Ectodermal cell (in vitro differentiated cells): ENCODE results near the gene KRT7.

Experiments
- H3K27ac ChIP-seq: 2 replicates; pipeline ENCODE4 v1.7.0; 2013; ENCODE audit warnings: mild to moderate bottlenecking, low read depth, low read length; ENCODE audit not compliant: insufficient read depth, poor library complexity, severe bottlenecking
- H3K27me3 ChIP-seq: 2 replicates; pipeline ENCODE4 v1.7.0; 2013; ENCODE audit warnings: mild to moderate bottlenecking, low read length; ENCODE audit not compliant: insufficient read depth, control insufficient read depth, poor library complexity, severe bottlenecking
- H3K36me3 ChIP-seq: one replicate; pipeline ENCODE4 v1.7.0; 2013; ENCODE audit warnings: low read length; ENCODE audit not compliant: control insufficient read depth, insufficient read depth
- H3K4me1 ChIP-seq: one replicate; pipeline ENCODE4 v1.7.0; 2013; ENCODE audit warnings: low read length; ENCODE audit not compliant: control insufficient read depth, insufficient read depth
- H3K4me3 ChIP-seq: 2 replicates; pipeline ENCODE4 v1.7.0; 2013; ENCODE audit warnings: low read depth, low read length, control low read depth; ENCODE audit not compliant: insufficient read depth
- H3K9me3 ChIP-seq: 2 replicates; pipeline ENCODE4 v1.7.0; 2013; ENCODE audit warnings: mild to moderate bottlenecking, low read length, moderate library complexity; ENCODE audit not compliant: control insufficient read depth
- WGBS, 2 experiments: methylation state at CpG; one replicate each; pipeline ENCODE4 v1.1.7; 2013; ENCODE audit warnings: missing lambda C conversion rate in 2 of 2; 5-methylcytosine and 5-hydroxymethylcytosine counted together

The KRT7 gene

DNA sequence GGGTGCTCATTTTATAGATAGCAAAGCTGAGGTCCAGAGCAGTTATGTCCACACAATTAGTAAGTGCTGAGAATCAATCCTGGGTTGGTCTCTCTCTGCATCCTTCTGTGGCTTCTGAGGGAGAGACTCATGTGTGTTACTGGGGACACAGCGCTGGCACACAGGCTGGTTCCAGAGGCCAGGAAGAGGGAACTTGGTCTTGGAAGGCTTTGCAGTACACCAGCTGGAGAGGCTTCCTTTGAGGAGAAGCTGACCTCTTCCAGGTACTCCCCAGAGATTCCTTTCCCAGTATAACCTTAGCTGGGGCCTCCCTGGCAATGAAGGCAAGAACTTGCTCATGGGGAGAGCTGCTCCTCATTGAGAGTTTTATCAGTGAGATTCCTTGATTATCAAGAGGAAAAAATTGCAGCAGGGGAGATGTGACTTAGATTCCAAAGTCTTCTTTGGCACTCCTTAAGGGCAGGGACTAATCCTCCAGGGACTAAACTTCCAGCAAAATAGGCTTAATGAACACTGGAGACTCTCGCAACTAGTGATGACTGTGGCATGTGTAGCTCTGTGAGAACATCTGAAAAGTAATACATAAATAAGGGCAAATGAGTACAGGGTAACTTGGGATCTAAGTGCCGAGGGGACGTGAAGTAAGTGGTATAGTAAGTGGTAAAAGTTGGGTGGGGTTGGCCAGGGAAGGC, 27.3 kb upstream of the KRT7 start:
- Histone ChIP-seq H3K4me1 (peaks cover 5% of the 10 kb centered on the region), H3K4me3 (no peak overlapping the region), H3K27me3 (no peaks in the 10 kb centered on the region), H3K36me3 (no peaks in the 10 kb centered on the region), H3K9me3 (no peaks in the 10 kb centered on the region), H3K27ac (no peak overlapping the region)
- WGBS, 2 experiments, result 95 to 97% methylated on average over 4 of the region's 4 CpGs

DNA sequence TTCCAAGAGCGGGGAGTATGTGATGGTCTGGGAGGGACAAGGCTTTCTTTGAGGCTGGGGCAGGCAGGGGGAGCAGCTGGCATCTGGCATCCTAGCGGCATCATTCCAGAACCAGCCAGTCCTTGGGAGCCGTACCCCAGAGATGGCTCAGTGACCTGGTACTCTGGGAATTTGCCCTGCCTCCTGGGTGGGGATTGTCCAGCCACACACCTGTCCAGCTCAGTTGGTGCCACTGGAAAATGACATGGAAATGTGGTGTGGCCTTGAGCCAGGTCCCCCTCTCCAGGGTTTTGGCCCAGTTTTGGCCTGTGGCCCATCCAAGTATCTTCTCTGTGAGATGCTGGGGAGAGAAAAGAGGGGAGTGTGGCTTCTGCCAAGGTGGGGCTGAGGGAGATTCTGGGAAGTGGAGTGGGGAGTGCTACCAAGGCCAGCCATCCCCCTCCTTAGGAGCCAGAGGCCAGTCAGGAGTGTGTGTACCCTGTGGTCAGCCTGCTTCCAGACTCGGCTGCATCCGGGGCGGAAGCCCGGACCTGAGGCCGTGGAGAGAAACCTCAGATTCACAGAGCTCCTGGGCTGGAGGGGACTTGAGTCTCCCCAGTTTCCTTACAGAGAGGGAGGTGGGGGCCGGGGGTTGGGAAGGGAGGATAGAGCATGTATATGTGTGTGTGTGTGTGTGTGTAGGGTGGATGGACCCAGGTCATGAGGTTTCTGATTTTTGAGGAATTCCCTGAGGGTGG, 26.6 kb upstream of the KRT7 start:
- no peaks in the 10 kb centered on the region for H3K9me3 ChIP-seq
- no peak overlapping the region for H3K27ac ChIP-seq
- no peak overlapping the region for H3K4me3 ChIP-seq
- no peaks in the 10 kb centered on the region for H3K4me1 ChIP-seq
- H3K27me3 ChIP-seq, result no peaks in the 10 kb centered on the region
- H3K36me3 ChIP-seq, result no peaks in the 10 kb centered on the region
- WGBS, 2 experiments, result 92 to 93% methylated on average over 9 of the region's 9 CpGs

DNA sequence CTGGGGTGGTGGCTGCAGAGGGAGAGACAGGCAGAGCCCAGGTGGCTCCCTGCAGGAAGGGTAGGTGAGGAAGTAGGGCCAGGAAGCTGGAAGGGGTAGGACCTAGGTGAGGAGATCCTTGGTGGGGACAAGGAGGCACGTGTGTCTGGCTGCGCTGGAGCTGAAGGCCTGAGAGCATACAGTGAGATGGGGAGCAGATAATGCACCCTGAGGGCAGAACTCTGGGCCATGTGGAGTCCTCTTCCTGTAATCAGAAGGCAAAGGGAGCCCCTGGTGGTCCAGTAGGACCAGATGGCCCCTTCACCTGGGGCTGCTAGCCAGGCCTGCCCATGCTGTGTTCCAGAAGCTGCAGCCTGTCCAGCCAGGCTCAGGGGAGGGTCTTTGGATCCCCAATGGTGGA, 25.9 kb upstream of the KRT7 start:
- Histone ChIP-seq H3K4me1 (no peaks in the 10 kb centered on the region), H3K36me3 (no peaks in the 10 kb centered on the region), H3K27ac (no peak overlapping the region), H3K4me3 (no peak overlapping the region), H3K27me3 (no peaks in the 10 kb centered on the region), H3K9me3 (no peaks in the 10 kb centered on the region)
- 94 to 95% methylated on average over 2 of the region's 2 CpGs for WGBS, 2 experiments

DNA sequence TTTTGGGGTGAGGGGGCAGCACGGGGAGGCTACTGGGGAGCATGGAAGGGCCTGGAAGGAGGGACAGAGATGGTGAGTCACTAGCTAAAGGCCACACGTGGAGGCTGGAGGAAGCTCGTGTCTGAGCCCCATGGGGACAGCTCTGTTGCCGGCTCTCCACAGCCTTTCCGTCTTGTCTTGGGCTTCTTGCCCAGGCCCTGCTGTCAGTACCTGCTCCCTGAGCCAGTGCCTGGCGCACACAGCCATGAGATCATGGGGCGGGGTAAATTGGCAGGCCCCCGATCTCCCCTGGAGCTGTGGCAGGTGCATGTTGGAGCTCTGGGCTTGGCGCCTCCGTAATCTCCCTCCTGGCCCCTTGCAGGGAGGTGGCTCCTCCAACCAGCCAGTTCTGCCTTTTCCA, 25.1 kb upstream of the KRT7 start:
- Histone ChIP-seq H3K27ac (no peak overlapping the region), H3K4me3 (no peak overlapping the region), H3K4me1 (no peaks in the 10 kb centered on the region), H3K36me3 (no peaks in the 10 kb centered on the region), H3K9me3 (no peaks in the 10 kb centered on the region), H3K27me3 (no peaks in the 10 kb centered on the region)
- WGBS, 2 experiments, result 71 to 73% methylated on average over 10 of the region's 10 CpGs

DNA sequence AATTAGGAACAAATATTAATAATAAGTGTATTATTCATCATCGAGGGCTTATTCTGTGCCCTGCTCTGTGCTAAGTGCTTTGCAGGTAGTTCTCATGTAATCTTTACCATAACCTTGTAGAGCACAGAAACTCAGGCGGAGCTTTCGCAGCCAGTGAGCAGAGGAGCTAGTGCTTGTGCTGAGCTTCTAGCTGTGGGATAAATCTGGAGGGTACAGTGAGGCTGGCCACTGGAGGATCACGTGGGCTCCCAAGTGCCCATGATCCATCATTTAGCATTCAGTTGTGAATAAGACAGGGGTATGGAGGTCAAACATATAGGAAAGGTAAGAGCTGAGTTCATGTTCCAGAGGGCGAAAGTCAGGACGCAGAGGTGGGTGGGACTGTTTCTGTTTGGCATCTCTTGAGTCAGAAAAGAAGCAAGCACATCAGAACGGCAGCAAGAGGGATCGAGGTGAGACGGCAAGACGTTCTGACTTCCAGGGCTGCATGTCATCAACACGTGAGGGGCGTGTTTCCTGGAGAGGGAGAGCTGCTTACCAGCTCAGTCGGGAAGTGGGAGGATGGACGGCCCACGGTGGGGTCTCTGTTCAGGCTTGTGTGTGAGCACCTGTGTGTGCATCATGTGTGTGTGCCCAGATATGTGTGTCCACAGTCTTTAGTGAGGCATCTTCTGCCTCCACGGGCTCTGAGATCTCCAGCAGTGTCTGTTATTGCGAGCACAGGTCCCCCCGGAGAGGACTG, 24.4 kb upstream of the KRT7 start:
- no peaks in the 10 kb centered on the region for H3K36me3 ChIP-seq
- no peaks in the 10 kb centered on the region for H3K27me3 ChIP-seq
- WGBS, 2 experiments, result 88 to 89% methylated on average over 18 of the region's 18 CpGs
- no peaks in the 10 kb centered on the region for H3K4me1 ChIP-seq
- no peak overlapping the region for H3K4me3 ChIP-seq
- H3K27ac ChIP-seq, result no peak overlapping the region
- H3K9me3 ChIP-seq, result no peaks in the 10 kb centered on the region

DNA sequence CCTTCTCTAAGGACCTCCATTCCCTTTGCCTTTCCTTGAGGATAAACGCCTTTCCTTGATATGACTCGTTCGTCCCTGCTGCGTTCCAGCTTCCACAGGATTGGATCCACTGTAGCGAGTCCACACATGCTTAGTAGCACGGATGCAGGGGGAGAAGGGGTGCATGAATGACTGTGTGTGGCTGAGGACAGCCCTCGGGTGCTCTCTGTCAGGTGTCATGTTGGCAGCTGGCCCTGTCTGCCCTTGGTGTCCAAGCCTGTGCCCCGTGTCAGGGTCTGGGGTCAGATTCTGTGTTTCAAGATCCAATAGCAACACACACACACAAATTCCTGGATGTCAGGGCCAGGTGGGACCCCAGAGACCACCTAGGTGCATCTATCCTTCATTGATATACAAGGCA, 23.7 kb upstream of the KRT7 start:
- H3K9me3 ChIP-seq, result no peaks in the 10 kb centered on the region
- no peaks in the 10 kb centered on the region for H3K36me3 ChIP-seq
- no peaks in the 10 kb centered on the region for H3K4me1 ChIP-seq
- H3K27ac ChIP-seq, result no peak overlapping the region
- no peak overlapping the region for H3K4me3 ChIP-seq
- H3K27me3 ChIP-seq, result no peaks in the 10 kb centered on the region
- WGBS, 2 experiments, result 92 to 93% methylated on average over 8 of the region's 8 CpGs

DNA sequence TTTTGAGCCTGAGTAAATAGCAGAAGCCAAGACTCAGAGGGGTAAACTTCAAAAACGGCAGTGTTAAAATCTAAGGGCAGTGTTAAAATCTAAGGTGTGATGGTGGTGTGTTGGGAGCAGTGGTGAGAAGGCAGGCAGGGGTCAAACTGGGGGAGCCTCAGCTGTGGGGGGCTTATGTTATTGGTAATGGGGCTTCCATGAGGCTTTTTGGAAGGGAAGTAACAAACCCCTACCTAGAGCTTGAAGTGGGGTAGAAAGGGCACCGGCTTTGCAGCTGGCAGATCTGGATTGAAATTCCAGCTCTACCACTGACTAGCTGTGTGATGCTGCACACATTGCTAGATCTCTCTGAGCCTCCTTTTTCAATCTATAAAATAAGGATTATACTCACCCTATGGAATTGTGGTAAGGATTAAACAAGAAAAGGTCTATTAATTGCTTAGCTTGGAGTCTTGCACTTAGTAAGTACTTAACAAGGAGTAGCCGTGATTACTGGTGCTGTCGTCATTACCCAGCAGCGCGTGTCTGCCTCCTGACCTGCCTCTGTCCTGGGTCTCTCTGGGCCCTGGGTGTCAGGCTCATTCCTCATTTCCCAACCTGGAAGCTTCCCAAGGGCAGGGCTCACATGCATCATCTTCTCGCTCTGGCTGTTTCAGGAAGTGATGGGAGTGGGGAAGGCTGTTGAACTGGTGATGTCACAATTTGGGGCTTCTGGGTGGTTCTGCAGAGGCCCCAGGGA, 22.7 kb upstream of the KRT7 start:
- Histone ChIP-seq H3K36me3 (no peaks in the 10 kb centered on the region), H3K27me3 (no peaks in the 10 kb centered on the region)
- 90 to 93% methylated on average over 7 of the region's 7 CpGs for WGBS, 2 experiments

DNA sequence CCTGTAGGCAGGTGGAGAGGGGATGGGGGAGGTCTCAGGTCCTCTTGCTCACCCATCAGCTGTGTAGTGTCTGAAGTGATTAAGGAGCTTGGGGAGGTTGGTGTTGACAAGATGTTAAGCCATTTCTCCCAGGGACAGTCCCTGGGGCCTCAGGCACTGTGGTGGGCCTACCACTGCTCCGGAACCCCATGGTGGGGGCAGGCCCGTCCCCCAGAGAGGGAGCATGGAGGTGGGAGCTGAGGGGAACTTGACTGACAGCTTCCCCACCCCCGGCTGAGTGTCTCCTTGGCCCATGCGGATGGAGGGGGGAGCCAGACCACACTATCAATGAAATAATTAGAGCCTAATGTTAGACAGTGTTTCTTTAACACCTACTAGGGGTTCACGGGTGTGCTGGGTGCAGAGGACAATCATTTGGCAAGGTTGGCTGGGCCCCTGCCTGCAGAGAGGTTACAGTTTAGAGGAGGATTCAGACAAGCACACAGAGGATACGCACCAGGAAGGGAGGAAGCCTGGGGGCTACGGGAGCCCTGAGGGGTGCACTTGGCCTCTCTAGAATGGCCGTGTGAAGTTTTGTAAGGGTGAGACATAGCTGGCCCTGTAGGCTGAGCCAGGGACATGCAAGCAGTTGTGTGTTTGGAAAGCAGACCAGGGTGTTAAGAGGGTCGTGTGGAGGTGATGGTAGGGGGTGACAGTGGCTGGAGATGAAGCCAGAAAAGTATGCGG, 22.0 kb upstream of the KRT7 start:
- Histone ChIP-seq H3K27ac (no peak overlapping the region), H3K36me3 (no peaks in the 10 kb centered on the region), H3K4me1 (no peaks in the 10 kb centered on the region), H3K4me3 (no peak overlapping the region), H3K9me3 (no peaks in the 10 kb centered on the region), H3K27me3 (no peaks in the 10 kb centered on the region)
- 79 to 84% methylated on average over 10 of the region's 10 CpGs for WGBS, 2 experiments

More for the DNA sequence above, 22.7 kb upstream of the KRT7 start:
- Histone ChIP-seq H3K9me3 (no peaks in the 10 kb centered on the region), H3K27ac (no peak overlapping the region), H3K4me1 (no peaks in the 10 kb centered on the region), H3K4me3 (no peak overlapping the region)

DNA sequence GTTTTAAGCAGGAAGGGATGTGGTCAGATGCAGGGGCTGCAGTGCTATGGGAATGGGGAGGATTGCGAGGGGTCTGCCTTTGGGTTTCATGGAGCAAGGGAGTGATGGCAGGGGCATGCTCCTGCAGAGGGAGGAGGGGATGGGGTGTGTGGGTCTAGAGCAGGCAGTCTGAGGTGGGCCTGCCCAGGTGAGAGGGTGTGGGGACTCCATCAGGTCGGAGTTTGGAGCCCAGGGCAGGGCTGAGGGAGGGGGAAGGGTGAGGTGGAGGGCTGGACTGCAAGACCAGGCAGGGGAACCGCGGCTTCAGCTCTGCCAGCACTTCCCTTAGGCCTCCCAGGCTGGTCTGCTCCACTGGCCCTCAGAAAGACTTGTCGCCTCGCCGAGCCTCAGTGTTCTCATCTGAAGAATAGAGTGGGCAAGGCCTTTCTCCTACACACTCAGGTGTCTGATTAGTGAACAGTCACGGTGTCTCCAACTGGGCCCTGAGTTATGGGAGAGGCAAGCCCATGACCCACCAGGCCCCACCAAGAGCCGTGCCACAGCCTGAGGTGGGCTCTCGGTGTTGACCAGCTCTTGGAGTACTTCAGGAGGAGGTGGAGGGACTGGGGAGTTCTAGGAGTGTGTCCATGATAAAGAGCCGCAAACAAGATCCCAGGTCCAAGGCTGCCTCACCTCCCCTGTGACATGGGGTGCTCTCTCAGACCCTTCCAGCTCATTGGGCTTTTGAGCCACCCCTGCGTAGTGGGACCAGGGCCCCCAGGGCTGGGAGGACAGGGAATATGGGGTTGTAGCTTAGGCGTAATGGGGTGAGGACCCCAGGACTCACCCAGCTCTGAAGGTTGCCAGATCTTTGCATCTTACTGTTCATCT, 21.1 kb upstream of the KRT7 start:
- Histone ChIP-seq H3K4me3 (no peak overlapping the region), H3K27me3 (no peaks in the 10 kb centered on the region), H3K4me1 (no peaks in the 10 kb centered on the region), H3K36me3 (no peaks in the 10 kb centered on the region), H3K9me3 (no peaks in the 10 kb centered on the region), H3K27ac (no peak overlapping the region)
- WGBS, 2 experiments, result 91% methylated on average over 13 of the region's 13 CpGs
